ENCODE results near the gene NEBL. TPM values are rescaled to one million over a fixed set of nuclear protein-coding genes. Genes with fewer than 3 reads are reported as not detected.
"Not testable (repeated sequence)": the region's sequence is repeated elsewhere in the genome, so short reads cannot be mapped to it uniquely, and the experiment has no call there.

NEBL gene
- not detected for total RNA-seq

- no peaks in the 10 kb centered on the region for H3K27me3 Mint-ChIP-seq
- ATAC-seq (ENCODE audit: low read depth) (no peak), DNase-seq (no peak)
- no peaks in the 10 kb centered on the region for H3K4me1 Mint-ChIP-seq
- H3K27ac Mint-ChIP-seq = no peak within 1 kb of the TSS
- H3K36me3 Mint-ChIP-seq = no peaks in the 10 kb centered on the region
- no peaks in the 10 kb centered on the region for H3K9me3 Mint-ChIP-seq
- H3K4me3 Mint-ChIP-seq = no peak within 1 kb of the TSS
- POLR2A ChIA-PET = no interaction called here
Observed at GRCh38 chr10:20897146-20897825, at the start of gene NEBL. Gene NEBL, minus strand, starts transcription at chr10:20897311. Its CDS starts 106 bp downstream, at chr10:20897205.

GRCh38 chr10:20945546-20946332 lies 48.6 kb upstream of the NEBL start:
- DNase-seq (no peak), ATAC-seq (ENCODE audit: low read depth) (no peak)
- Mint-ChIP-seq H3K9me3 (no peaks in the 10 kb centered on the region), H3K4me1 (no peaks in the 10 kb centered on the region), H3K27me3 (no peaks in the 10 kb centered on the region), H3K36me3 (no peaks in the 10 kb centered on the region), H3K4me3 (no peak overlapping the region), H3K27ac (no peak overlapping the region)
- POLR2A ChIA-PET = no interaction called here

GRCh38 chr10:20944789-20945502 lies 47.8 kb upstream of the NEBL start:
- DNase-seq (no peak), ATAC-seq (ENCODE audit: low read depth) (no peak)
- no peaks in the 10 kb centered on the region for H3K27me3 Mint-ChIP-seq
- no peak overlapping the region for H3K4me3 Mint-ChIP-seq
- H3K36me3 Mint-ChIP-seq = no peaks in the 10 kb centered on the region
- no peaks in the 10 kb centered on the region for H3K4me1 Mint-ChIP-seq
- POLR2A ChIA-PET = no interaction called here
- no peak overlapping the region for H3K27ac Mint-ChIP-seq
- no peaks in the 10 kb centered on the region for H3K9me3 Mint-ChIP-seq

- H3K27ac Mint-ChIP-seq; H3K36me3 Mint-ChIP-seq; POLR2A ChIA-PET; H3K4me3 Mint-ChIP-seq; H3K9me3 Mint-ChIP-seq; DNase-seq; H3K27me3 Mint-ChIP-seq; ATAC-seq (ENCODE audit: low read depth); H3K4me1 Mint-ChIP-seq: not testable (repeated sequence)
Observed at GRCh38 chr10:20939414-20939813, 42.3 kb upstream of the NEBL start.

GRCh38 chr10:20936396-20936795 lies 39.3 kb upstream of the NEBL start:
- Mint-ChIP-seq H3K36me3 (no peaks in the 10 kb centered on the region), H3K27me3 (no peaks in the 10 kb centered on the region), H3K4me1 (no peaks in the 10 kb centered on the region), H3K9me3 (peaks cover 3% of the 10 kb centered on the region), H3K27ac (no peak overlapping the region), H3K4me3 (no peak overlapping the region)
- ATAC-seq (ENCODE audit: low read depth) (no peak), DNase-seq (no peak)
- POLR2A ChIA-PET = no interaction called here

- peaks cover 3% of the 10 kb centered on the region for H3K9me3 Mint-ChIP-seq
- H3K4me3 Mint-ChIP-seq = no peak overlapping the region
- DNase-seq (no peak), ATAC-seq (ENCODE audit: low read depth) (no peak)
- H3K36me3 Mint-ChIP-seq = no peaks in the 10 kb centered on the region
- H3K27me3 Mint-ChIP-seq = no peaks in the 10 kb centered on the region
- H3K4me1 Mint-ChIP-seq = no peaks in the 10 kb centered on the region
- POLR2A ChIA-PET = no interaction called here
- H3K27ac Mint-ChIP-seq = no peak overlapping the region
Observed at GRCh38 chr10:20935931-20936330, 38.8 kb upstream of the NEBL start.

- no peak for DNase-seq
Observed at GRCh38 chr10:20935301-20935700, 38.2 kb upstream of the NEBL start.

GRCh38 chr10:20933705-20934104 lies 36.6 kb upstream of the NEBL start:
- Mint-ChIP-seq H3K4me3 (no peak overlapping the region), H3K4me1 (no peaks in the 10 kb centered on the region), H3K27ac (no peak overlapping the region), H3K9me3 (peaks cover 1% of the 10 kb centered on the region), H3K36me3 (no peaks in the 10 kb centered on the region), H3K27me3 (no peaks in the 10 kb centered on the region)
- POLR2A ChIA-PET = no interaction called here
- no peak for DNase-seq
- ATAC-seq (ENCODE audit: low read depth) = no peak

More at GRCh38 chr10:20935301-20935700, 38.2 kb upstream of the NEBL start:
- no peak for ATAC-seq (ENCODE audit: low read depth)
- no peak overlapping the region for H3K4me3 Mint-ChIP-seq
- peaks cover 3% of the 10 kb centered on the region for H3K9me3 Mint-ChIP-seq
- H3K27me3 Mint-ChIP-seq = no peaks in the 10 kb centered on the region
- no peaks in the 10 kb centered on the region for H3K36me3 Mint-ChIP-seq
- POLR2A ChIA-PET = no interaction called here
- no peak overlapping the region for H3K27ac Mint-ChIP-seq
- H3K4me1 Mint-ChIP-seq = no peaks in the 10 kb centered on the region

GRCh38 chr10:20932606-20933126 lies 35.6 kb upstream of the NEBL start:
- Mint-ChIP-seq H3K27ac (no peak overlapping the region), H3K27me3 (no peaks in the 10 kb centered on the region), H3K9me3 (peaks cover 1% of the 10 kb centered on the region), H3K4me1 (no peaks in the 10 kb centered on the region), H3K4me3 (no peak overlapping the region), H3K36me3 (no peaks in the 10 kb centered on the region)
- no peak for DNase-seq
- POLR2A ChIA-PET = no interaction called here
- no peak for ATAC-seq (ENCODE audit: low read depth)

GRCh38 chr10:20931156-20931795 lies 34.2 kb upstream of the NEBL start:
- H3K9me3 Mint-ChIP-seq = peaks cover 1% of the 10 kb centered on the region
- H3K4me1 Mint-ChIP-seq = no peaks in the 10 kb centered on the region
- H3K27ac Mint-ChIP-seq = no peak overlapping the region
- POLR2A ChIA-PET = no interaction called here
- no peak for DNase-seq
- H3K4me3 Mint-ChIP-seq = no peak overlapping the region
- no peaks in the 10 kb centered on the region for H3K27me3 Mint-ChIP-seq
- H3K36me3 Mint-ChIP-seq = no peaks in the 10 kb centered on the region
- no peak for ATAC-seq (ENCODE audit: low read depth)

- POLR2A ChIA-PET = no interaction called here
- Mint-ChIP-seq H3K4me1 (no peaks in the 10 kb centered on the region), H3K27ac (no peak overlapping the region), H3K9me3 (no peaks in the 10 kb centered on the region), H3K27me3 (no peaks in the 10 kb centered on the region), H3K4me3 (no peak overlapping the region), H3K36me3 (no peaks in the 10 kb centered on the region)
- ATAC-seq (ENCODE audit: low read depth) = no peak
- DNase-seq = no peak
Observed at GRCh38 chr10:20927456-20927855, 30.3 kb upstream of the NEBL start.

- no peaks in the 10 kb centered on the region for H3K9me3 Mint-ChIP-seq
- H3K4me1 Mint-ChIP-seq = no peaks in the 10 kb centered on the region
- ATAC-seq (ENCODE audit: low read depth) = no peak
- no peak for DNase-seq
- POLR2A ChIA-PET = no interaction called here
- H3K4me3 Mint-ChIP-seq = no peak overlapping the region
- no peaks in the 10 kb centered on the region for H3K36me3 Mint-ChIP-seq
- no peaks in the 10 kb centered on the region for H3K27me3 Mint-ChIP-seq
- no peak overlapping the region for H3K27ac Mint-ChIP-seq
Observed at GRCh38 chr10:20922451-20922850, 25.3 kb upstream of the NEBL start.

- no peak for DNase-seq
- H3K4me3 Mint-ChIP-seq = no peak overlapping the region
- no peaks in the 10 kb centered on the region for H3K27me3 Mint-ChIP-seq
- no peaks in the 10 kb centered on the region for H3K9me3 Mint-ChIP-seq
- no peaks in the 10 kb centered on the region for H3K36me3 Mint-ChIP-seq
- POLR2A ChIA-PET = no interaction called here
- no peak overlapping the region for H3K27ac Mint-ChIP-seq
- no peaks in the 10 kb centered on the region for H3K4me1 Mint-ChIP-seq
- no peak for ATAC-seq (ENCODE audit: low read depth)
Observed at GRCh38 chr10:20922033-20922432, 24.9 kb upstream of the NEBL start.
